Measurements from ENCODE around the gene FAM193A.
A peak's percentile ranks its signal among the peaks of the same experiment; 100 is the strongest.
"Not testable (repeated sequence)": the region's sequence is repeated elsewhere in the genome, so short reads cannot be mapped to it uniquely, and the experiment has no call there.

FAM193A gene

DNA sequence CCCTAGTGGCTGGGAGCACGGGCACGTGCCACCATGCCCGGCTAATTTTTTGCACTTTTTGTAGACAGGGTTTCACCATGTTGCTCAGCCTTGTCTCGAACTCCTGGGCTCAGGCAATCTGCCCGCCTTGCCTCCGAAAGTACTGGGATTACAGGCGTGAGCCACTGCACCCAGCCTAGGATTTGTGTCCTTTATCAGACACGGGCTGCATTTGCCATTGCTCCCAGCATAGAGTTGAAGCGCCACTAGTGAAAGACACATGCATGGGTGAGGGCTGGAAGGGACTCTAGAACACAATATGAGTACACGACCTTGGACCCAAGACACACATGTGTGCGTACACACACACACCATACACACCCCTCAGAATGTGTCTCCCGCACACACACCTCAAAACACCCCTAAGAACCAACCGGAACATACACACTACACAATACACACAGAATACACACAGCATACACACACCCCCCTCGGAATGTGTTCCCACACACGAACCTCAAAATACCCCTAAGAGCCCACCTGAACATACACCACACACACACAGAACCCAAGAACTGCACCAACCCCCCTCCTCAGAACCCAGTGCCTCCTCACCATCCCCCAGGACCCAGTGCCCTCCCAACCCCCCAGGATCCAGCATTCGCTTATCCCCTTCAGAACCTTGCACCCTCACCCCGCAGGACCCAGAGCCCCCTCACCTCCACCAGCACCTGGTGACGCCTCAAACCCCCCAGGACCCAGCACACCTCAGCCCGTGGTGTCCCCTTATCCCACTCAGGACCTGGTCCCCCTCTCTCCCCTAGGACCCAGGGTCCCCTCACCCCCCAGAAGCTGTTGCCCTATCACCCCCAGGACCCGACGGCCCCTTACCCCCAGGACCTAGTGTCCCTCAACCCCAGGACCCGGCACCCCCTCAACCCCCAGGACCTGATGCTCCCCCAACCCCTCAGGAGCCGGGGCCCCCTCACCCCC lies 218.7 kb downstream of the FAM193A start:
- DNase-seq (ENCODE audit: low spot score) = no peak

DNA sequence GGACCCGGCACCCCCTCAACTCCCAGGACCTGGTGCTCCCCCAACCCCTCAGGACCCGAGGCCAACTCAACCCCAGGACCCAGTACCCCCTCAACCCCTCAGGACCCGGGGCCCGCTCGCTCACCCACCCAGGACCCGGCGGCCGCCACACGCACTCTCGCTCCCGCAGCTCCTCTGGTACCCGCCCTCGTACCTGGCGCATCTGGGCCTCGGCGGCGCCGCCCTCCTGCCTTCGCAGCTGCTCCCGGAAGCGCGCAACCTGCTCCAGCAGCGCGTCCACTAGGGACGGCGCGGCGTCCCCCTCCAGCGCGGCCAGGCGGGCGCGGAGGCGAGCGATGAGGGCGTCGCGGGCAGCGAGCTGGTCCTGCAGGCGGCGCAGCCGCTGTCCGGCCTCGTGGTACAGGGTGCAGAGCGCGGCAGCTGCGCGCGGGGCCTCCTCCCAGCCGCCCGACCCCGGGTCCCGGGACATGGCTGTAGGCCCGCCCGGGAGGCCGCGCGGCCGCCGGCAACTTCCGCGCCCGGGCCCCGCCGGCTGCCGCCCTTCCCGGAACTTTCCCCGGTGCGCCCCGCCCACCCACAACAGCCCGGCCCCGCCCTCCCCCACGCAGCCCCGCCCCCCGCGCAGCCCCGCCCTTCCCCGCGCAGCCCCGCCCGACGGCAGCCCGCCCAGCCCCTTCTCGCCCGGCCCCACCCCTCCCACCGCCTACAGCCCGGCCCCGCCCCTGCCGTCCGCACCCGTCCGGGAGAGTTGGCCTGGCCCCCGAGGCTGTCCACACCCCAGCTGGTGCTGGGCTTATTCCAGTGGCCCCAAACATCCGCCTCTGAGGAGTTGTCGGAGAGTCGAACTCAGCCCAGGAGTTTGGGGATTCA lies 219.6 kb downstream of the FAM193A start, which contains the start of gene TNIP2:
Gene TNIP2 (minus strand): TSS at position 516 of the 870 bp plus-strand sequence. CDS start 47 bp downstream, at position 469.
- peak; percentile 94 for DNase-seq (ENCODE audit: low spot score)

DNA sequence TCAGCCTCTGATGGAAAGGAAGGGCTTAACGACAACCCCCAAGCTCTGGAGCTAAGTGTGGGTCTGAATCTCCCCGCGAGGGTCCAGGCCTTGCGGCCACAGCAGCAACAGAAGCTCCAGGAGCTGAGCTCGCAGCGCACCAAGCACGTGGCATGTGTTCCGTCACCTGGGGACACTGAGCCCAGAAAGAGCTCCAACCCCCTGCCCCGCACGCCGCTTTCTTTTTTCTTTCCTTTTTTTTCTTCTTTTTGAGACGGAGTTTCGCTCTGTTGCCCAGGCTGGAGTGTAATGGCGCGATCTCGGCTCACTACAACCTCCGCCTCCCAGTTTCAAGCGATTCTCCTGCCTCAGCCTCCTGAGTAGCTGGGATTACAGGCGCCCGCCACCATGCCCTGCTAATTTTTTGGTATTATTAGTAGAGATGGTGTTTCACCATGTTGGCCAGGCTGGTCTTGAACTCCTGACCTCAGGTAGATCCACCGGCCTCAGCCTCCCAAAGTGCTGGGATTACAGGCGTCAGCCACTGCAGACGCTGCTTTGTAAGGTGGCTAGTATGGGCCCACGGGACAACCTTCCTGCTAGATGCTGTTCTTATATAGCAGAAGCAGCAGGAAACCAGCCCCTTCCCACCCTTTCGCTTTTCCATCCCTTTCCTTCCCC lies 220.4 kb downstream of the FAM193A start:
- DNase-seq (ENCODE audit: low spot score) = no peak

DNA sequence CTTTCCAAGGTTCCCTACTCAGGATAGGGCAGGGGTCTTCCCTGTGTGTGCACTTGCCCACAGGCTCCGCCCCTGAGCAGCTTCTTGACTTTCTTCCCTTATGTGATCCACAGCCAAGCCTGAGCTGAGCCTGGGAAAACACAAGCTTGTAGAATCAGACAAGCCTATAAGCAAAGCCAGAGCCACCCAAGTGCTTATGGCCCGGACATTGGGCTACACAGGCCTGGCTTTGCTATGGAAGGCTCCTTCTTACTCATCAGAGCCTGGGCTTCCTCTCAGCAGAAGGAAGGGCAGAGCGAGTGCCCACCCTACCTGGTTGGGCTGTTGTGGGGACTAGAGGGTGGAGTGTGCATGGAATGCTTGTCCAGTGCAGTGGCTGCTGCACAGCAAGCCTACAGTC lies 221.0 kb downstream of the FAM193A start:
- DNase-seq (ENCODE audit: low spot score) = no peak

DNA sequence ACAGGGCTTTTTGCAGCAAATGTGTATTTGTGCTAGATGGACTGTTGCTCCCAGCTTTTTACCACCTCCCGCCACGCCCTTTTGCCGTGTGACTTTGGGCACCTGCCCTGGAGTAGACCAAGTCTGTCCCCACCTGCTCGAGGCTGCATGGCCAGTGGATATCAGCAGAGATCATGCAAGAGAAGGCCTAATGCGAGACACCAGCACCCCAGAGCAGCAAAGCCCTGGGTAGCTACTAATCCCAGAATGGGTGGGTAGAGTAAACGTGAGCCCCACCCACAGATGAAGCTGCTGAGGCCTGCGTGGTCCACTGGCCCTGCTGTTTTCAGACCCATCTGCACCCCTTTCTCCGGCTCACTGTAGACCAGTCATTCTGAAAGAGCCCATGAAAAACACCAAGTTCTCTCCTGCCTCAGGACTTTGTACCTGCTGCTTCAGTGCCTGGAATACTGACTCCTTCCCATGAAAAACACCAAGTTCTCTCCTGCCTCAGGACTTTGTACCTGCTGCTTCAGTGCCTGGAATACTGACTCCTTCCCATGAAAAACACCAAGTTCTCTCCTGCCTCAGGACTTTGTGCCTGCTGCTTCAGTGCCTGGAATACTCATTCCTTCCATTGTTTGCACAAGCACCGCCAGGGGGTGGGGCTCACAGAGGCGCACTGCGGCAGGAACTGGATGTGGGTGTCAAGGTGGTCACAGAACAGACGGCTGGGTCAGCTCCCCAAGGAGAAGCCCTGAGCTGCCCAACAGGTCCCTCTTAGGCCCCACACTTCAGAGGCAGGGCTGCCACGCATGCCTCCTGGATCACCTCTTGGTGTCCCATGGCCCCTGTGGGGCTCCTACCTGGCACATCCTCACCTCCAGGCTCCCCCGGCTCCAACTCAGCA lies 224.8 kb downstream of the FAM193A start:
- DNase-seq (ENCODE audit: low spot score) = no peak

DNA sequence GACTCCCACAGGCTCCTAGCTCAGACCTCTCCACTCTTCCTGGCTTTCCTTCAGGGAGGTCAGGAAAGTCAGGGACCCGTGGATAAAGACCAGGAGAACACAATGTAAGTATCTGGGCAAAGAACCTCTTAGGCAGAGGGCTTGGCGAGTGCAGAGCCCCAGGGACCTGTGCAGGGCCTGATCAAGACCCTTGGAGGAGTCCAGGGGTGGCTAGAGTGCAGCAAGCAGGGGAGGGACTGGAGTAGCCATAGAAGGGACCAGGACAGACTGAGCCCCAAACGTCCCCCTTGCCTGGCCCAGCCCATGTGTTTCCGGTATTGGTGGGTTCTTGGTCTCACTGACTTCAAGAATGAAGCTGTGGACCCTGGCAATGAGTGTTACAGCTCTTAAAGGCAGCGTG lies 225.6 kb downstream of the FAM193A start:
- DNase-seq (ENCODE audit: low spot score) = no peak

DNA sequence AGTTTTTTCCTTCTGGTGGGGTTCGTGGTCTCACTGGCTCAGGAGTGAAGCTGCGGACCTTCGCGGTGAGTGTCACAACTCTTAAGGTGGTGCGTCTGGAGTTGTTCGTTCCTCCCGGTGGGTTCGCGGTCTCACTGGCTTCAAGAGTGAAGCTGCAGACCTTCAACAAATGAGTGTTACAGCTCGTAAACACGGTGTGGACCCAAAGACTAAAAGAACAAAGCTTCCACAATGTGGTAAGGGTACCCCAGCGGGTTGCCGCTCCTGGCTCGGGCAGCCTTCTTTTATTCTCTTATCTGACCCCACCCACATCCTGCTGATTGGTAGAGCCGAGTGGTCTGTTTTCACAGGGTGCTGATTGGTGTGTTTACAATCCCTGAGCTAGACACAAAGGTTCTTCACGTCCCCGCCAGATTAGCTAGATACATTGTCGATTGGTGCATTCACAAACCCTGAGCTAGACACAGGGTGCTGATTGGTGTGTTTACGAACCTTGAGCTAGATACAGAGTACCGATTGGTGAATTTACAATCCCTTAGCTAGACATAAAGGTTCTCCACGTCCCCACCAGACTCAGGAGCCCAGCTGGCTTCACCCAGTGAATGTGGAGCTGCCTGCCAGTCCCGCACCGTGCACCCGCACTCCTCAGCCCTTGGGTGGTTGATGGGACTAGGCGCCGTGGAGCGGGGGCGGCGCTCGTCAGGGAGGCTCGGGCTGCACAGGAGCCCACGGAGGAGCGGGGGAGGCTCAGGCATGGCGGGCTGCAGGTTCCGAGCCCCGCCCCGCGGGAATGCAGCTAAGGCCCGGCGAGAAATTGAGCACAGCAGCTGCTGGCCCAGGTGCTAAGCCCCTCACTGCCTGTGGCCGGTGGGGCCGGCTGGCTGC lies 226.3 kb downstream of the FAM193A start:
- not testable (repeated sequence) for DNase-seq (ENCODE audit: low spot score)

DNA sequence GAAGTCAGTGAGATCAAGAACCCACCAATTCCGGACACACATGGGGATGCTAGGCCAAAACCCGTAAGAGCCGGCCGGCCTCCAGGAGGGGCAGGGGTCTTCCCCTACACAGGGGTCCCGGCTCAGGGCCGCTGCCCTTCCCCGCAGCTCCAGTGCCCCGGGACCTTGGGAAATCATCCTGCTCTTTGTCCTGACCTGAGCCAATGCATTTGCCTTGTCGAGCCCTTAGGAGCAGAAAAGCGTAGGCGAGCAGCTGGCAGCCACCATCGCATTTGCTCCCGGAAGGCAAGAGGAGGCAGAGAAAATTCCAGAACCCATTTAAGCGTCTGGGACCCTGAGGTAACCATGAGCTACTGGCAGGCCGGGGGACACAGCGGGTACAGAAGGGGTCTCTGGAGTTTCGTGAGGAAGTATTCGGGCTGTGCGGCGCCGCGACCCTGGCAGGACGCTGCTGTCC lies 227.1 kb downstream of the FAM193A start:
- no peak for DNase-seq (ENCODE audit: low spot score)

DNA sequence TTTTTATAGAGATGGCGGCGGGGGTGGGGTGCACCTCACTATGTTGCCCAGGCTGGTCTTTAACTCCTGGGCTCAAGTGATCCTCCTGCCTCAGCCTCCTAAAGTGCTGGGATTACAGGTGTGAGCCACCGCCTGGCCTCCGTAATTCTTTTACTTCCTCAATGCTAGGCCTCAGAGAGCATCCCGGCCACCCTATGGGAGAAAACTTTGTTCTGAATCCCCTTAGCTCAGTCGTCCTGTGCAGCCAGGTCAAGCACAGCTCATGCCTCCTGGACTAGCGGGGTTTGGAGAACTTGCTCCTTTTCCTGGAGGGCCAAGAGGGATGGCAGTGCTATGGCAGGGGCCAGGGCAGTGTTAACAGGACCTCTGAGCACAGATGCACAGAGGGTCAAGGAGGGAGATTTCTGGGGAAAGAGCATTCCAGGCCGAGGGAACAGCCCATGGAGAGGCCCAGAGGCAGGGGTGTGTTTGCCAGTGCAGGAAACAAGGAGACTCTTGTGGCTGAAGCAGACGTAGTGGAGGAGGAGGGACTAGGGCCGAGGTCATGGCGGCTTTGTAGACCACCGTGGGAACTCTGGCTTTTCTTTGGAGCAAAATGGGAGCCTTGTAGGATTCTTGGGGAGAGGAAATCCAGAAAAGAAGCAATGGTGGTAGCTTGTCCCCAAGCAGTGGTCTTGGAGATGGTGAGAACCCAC lies 229.5 kb downstream of the FAM193A start:
- DNase-seq (ENCODE audit: low spot score) = no peak

DNA sequence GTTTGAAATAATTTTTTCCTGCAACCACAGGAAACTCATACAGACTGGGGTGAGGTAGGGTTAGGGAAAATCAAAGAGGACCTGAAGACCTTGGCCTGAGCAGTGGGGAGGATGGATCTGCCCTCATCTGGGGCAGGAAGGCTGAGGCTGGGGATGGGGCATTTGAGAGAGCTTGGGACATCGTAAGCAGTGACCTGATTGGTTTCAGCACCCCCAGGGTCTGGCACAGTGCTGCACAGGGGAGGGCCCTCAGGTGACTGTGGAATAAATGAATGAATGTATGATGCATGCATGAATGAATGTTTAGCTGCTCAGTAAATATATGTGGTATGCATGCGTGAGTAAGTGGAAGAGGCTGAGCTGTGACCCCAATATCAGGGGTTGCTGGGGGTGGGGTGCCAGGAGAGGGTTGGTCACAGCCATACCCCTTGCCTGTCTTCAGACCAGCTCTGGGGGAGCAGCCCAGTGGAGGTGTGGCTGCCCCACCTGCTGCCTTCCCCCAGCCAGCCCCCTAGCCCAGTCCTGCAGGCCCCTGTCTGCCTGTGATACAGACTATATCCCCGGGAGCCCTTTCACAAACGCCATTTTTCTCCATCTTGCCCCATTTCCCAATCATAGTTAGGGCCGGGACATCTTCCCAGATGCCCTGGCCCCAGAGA lies 230.7 kb downstream of the FAM193A start:
- no peak for DNase-seq (ENCODE audit: low spot score)

DNA sequence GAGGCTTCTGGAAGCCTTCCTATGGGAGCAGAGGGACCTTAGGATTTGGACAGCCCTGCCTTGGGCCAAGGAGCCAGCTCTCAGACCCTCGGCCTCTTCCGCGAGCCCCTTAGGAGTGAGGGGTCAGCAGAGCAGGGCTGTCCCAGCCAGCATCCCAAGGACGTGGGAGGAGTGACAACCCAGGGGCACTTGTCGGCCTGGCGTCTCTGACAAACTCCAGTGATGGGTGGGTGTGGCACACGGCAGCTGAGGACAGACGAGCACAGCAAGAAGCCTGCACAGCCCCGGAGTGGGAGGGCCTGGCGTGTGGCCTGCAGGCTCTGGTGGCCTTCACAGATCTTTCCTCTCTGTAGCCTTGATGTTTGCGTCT lies 231.2 kb downstream of the FAM193A start:
- DNase-seq (ENCODE audit: low spot score) = no peak

DNA sequence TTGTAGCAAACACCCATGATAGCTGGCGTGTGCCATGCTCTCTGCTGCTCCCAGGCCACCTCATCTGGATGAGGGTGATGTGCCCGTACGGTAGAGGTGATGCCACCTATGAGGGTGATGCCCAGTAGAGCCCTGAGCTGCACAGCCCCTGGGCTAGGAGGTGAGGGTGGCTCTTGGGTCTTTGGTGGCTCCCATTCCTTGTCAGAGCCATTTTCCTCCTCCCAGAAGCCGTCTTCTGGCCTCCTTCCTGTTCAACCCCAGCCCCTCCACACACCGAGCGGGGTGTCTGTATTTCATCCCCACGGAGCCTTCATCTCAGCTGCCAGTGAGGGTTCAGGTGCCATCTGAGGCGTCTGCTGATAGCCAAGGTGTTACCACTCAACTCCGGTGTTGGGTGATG lies 231.7 kb downstream of the FAM193A start:
- DNase-seq (ENCODE audit: low spot score) = no peak

DNA sequence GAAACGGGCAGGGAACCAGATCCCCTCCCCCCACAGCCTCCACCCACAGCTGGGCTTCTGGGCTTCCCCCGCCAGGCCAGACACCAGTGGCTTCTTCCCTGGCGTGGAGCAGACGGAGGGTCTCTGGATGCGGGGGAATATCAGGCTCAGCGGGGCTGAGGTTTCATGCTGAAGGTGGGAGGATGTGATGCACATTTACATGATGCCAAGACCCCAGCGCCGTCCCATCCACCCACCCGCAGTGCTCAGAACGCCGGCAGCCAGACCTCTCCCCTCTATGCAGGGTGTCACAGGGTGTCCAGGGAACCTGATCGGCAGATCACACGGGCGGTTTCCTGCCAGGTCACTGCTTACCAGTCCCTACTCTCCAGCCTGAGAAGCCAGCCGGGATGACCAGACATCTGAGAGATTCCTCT lies 232.5 kb downstream of the FAM193A start:
- no peak for DNase-seq (ENCODE audit: low spot score)

DNA sequence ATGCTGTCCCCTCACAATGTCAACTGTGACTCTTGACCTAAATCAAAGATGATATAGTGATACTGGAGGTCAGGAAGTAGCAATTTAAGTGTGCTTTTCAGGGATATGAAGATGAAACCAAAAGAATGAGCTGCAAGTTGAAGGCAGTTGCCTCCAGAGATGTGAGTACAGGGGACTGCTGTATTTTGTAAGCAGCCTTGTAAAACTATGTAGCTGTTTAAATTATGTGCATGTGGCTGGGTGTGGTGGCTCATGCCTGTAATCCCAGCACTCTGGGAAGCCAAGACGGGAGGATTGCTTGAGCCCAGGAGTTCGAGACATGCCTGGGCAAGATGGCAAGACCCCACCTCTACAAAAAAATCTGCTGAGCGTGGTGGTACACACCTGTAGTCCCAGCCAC lies 234.8 kb downstream of the FAM193A start:
- no peak for DNase-seq (ENCODE audit: low spot score)

DNA sequence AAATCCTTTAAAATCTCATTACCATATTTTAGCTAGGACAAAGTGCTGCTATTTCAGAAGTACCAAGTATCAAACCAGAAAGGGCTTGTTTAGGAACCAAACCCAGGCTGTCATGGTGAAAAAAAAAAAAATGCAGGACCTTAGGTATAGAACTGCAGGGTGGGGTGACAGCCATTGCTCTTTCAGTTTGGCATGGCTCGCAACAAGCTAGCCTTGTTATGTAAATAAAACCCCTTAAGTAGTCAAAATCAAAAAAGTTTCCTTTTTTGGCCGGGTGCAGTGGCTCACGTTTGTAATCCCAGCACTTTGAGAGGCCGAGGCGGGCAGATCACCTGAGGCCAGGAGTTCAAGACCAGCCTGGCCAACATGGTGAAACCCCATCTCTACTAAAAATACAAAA lies 244.2 kb downstream of the FAM193A start:
- not testable (repeated sequence) for DNase-seq (ENCODE audit: low spot score)

DNA sequence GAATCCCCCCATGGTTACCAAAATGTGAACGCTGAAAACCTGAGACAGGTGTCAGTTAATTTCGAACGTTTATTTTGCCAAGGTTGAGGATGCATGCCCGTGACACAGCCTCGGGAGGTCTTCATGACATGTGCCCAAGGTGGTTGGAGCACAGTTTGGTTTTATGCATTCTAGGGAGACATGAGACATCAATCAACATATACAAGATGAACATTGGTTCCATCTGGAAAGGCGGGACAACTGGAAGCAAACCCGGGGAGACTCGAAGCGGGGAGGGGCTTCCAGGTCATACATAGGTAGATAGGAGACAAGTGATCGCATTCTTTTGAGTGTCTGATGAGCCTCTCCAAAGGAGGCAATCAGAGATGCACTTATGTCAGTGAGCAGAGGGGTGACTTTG lies 245.5 kb downstream of the FAM193A start:
- DNase-seq (ENCODE audit: low spot score) = no peak
